ENCODE data around the gene MBOAT7.

Gene MBOAT7

GRCh38 chr19:54160854-54161253, 28.5 kb downstream of the MBOAT7 start:
- DNase-seq: no peak

- DNase-seq: no peak
Measured at GRCh38 chr19:54160182-54160811, 29.1 kb downstream of the MBOAT7 start.

- peak; percentile 99 for DNase-seq
Measured at GRCh38 chr19:54159352-54160181, 29.8 kb downstream of the MBOAT7 start, which contains the start of gene LENG1. Gene LENG1, minus strand, starts transcription at chr19:54159721. Its CDS starts 26 bp downstream, at chr19:54159695.

- DNase-seq: no peak
Measured at GRCh38 chr19:54158812-54159351, 30.5 kb downstream of the MBOAT7 start.

- no peak for DNase-seq
Measured at GRCh38 chr19:54156953-54157352, 32.4 kb downstream of the MBOAT7 start.

- DNase-seq: no peak
Measured at GRCh38 chr19:54156490-54156889, 32.9 kb downstream of the MBOAT7 start.

GRCh38 chr19:54155694-54156093, 33.7 kb downstream of the MBOAT7 start:
- DNase-seq: no peak

GRCh38 chr19:54154603-54155345, 34.6 kb downstream of the MBOAT7 start:
- no peak for DNase-seq

- DNase-seq: no peak
Measured at GRCh38 chr19:54153731-54154326, 35.6 kb downstream of the MBOAT7 start.

- DNase-seq: no peak
Measured at GRCh38 chr19:54152878-54153524, 36.4 kb downstream of the MBOAT7 start.

GRCh38 chr19:54152267-54152666, 37.1 kb downstream of the MBOAT7 start:
- DNase-seq: no peak

GRCh38 chr19:54151362-54152035, 37.9 kb downstream of the MBOAT7 start:
- no peak for DNase-seq

- no peak for DNase-seq
Measured at GRCh38 chr19:54149021-54149812, 40.2 kb downstream of the MBOAT7 start.

- DNase-seq: no peak
Measured at GRCh38 chr19:54148158-54148557, 41.2 kb downstream of the MBOAT7 start.

- DNase-seq: no peak
Measured at GRCh38 chr19:54147676-54148075, 41.7 kb downstream of the MBOAT7 start.

GRCh38 chr19:54145541-54146158, 43.7 kb downstream of the MBOAT7 start:
- DNase-seq: no peak

- DNase-seq: no peak
Measured at GRCh38 chr19:54142166-54142780, 47.1 kb downstream of the MBOAT7 start.

- no peak for DNase-seq
Measured at GRCh38 chr19:54141356-54141755, 48.0 kb downstream of the MBOAT7 start.

GRCh38 chr19:54138489-54139256, 50.7 kb downstream of the MBOAT7 start:
- DNase-seq: no peak

Measured in NCI-H2171 (cell line).